Measurements from ENCODE around the gene CTDP1. TPM values are rescaled to one million over a fixed set of nuclear protein-coding genes. Genes with fewer than 3 reads are reported as not detected.
"Not testable (repeated sequence)": the region's sequence is repeated elsewhere in the genome, so short reads cannot be mapped to it uniquely, and the experiment has no call there.

The CTDP1 gene
- total RNA-seq, 4 donors from 2014 or later: 16.7 to 25.3 (median 21.6) TPM

GRCh38 chr18:79747156-79747845, 67.7 kb downstream of the CTDP1 start:
- Histone ChIP-seq H3K27me3 (no peaks in the 10 kb centered on the region), H3K4me1 (no peaks in the 10 kb centered on the region), H3K9me3 (no peaks in the 10 kb centered on the region), H3K36me3 (peaks cover 0 to 60% of the 10 kb centered on the region in 2 donors), H3K27ac (no peak overlapping the region), H3K4me3 (no peak overlapping the region)
- 87% methylated on average over 3 of the region's 35 CpGs; no CpG with 5 or more reads in 1 of the 2 donors for WGBS, 2 donors (ENCODE audit: low coverage in 1 of 2)
- TF ChIP-seq POLR2A (IDR thresholded peaks at IDR 0.05) (no peak), POLR2AphosphoS5 (IDR thresholded peaks at IDR 0.05) (no peak), EP300 (IDR thresholded peaks at IDR 0.05) (no peak)
- TF ChIP-seq, protein P1, sequence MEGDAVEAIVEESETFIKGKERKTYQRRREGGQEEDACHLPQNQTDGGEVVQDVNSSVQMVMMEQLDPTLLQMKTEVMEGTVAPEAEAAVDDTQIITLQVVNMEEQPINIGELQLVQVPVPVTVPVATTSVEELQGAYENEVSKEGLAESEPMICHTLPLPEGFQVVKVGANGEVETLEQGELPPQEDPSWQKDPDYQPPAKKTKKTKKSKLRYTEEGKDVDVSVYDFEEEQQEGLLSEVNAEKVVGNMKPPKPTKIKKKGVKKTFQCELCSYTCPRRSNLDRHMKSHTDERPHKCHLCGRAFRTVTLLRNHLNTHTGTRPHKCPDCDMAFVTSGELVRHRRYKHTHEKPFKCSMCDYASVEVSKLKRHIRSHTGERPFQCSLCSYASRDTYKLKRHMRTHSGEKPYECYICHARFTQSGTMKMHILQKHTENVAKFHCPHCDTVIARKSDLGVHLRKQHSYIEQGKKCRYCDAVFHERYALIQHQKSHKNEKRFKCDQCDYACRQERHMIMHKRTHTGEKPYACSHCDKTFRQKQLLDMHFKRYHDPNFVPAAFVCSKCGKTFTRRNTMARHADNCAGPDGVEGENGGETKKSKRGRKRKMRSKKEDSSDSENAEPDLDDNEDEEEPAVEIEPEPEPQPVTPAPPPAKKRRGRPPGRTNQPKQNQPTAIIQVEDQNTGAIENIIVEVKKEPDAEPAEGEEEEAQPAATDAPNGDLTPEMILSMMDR (IDR thresholded peaks at IDR 0.05): no peak
- no peak for ATAC-seq

- Histone ChIP-seq H3K27me3 (no peaks in the 10 kb centered on the region), H3K27ac (no peak overlapping the region), H3K36me3 (peaks cover 0 to 54% of the 10 kb centered on the region in 2 donors), H3K4me1 (no peaks in the 10 kb centered on the region), H3K4me3 (no peak overlapping the region), H3K9me3 (no peaks in the 10 kb centered on the region)
- TF ChIP-seq EP300 (IDR thresholded peaks at IDR 0.05) (no peak), POLR2A (IDR thresholded peaks at IDR 0.05) (no peak), POLR2AphosphoS5 (IDR thresholded peaks at IDR 0.05) (no peak)
- TF ChIP-seq, protein P1 (IDR thresholded peaks at IDR 0.05): no peak
- ATAC-seq: no peak
- WGBS, 2 donors (ENCODE audit: low coverage in 1 of 2): 67% methylated on average over 3 of the region's 36 CpGs; no CpG with 5 or more reads in 1 of the 2 donors
Observed at GRCh38 chr18:79748321-79749180, 68.9 kb downstream of the CTDP1 start.

GRCh38 chr18:79749251-79750191, 69.9 kb downstream of the CTDP1 start:
- no peaks in the 10 kb centered on the region for H3K9me3 ChIP-seq
- H3K4me3 ChIP-seq: no peak overlapping the region
- TF ChIP-seq POLR2AphosphoS5 (IDR thresholded peaks at IDR 0.05) (no peak), POLR2A (IDR thresholded peaks at IDR 0.05) (no peak), EP300 (IDR thresholded peaks at IDR 0.05) (no peak)
- TF ChIP-seq, protein P1 (IDR thresholded peaks at IDR 0.05): no peak
- no peaks in the 10 kb centered on the region for H3K27me3 ChIP-seq
- H3K27ac ChIP-seq: no peak overlapping the region
- 71 to 72% methylated on average over 4 to 16 of the region's 49 CpGs for WGBS, 2 donors (ENCODE audit: low coverage in 1 of 2)
- ATAC-seq: no peak
- H3K4me1 ChIP-seq: no peaks in the 10 kb centered on the region
- peaks cover 0 to 54% of the 10 kb centered on the region in 2 donors for H3K36me3 ChIP-seq

GRCh38 chr18:79750980-79751571, 71.5 kb downstream of the CTDP1 start:
- no peaks in the 10 kb centered on the region for H3K27me3 ChIP-seq
- peaks cover 0 to 65% of the 10 kb centered on the region in 2 donors for H3K36me3 ChIP-seq
- WGBS, 2 donors (ENCODE audit: low coverage in 1 of 2): 86 to 89% methylated on average over 5 to 10 of the region's 13 CpGs
- no peaks in the 10 kb centered on the region for H3K4me1 ChIP-seq
- no peak overlapping the region for H3K4me3 ChIP-seq
- peaks cover 0 to 5% (median 0%) of the 10 kb centered on the region in 3 donors for H3K9me3 ChIP-seq
- H3K27ac ChIP-seq: no peak overlapping the region
- TF ChIP-seq POLR2AphosphoS5 (IDR thresholded peaks at IDR 0.05) (no peak), POLR2A (IDR thresholded peaks at IDR 0.05) (no peak), EP300 (IDR thresholded peaks at IDR 0.05) (no peak)
- TF ChIP-seq, protein P1 (IDR thresholded peaks at IDR 0.05): no peak
- ATAC-seq: no peak

GRCh38 chr18:79751918-79752578, 72.4 kb downstream of the CTDP1 start:
- peaks cover 0 to 59% of the 10 kb centered on the region in 2 donors for H3K36me3 ChIP-seq
- not testable (repeated sequence) for H3K4me3 ChIP-seq, H3K4me1 ChIP-seq, H3K27ac ChIP-seq, ATAC-seq, H3K27me3 ChIP-seq, H3K9me3 ChIP-seq
- WGBS, 2 donors (ENCODE audit: low coverage in 1 of 2): 80 to 100% methylated on average over 3 of the region's 20 CpGs

GRCh38 chr18:79752946-79753345, 73.3 kb downstream of the CTDP1 start:
- H3K4me3 ChIP-seq, H3K27me3 ChIP-seq, H3K27ac ChIP-seq, ATAC-seq, H3K4me1 ChIP-seq: not testable (repeated sequence)
- Histone ChIP-seq H3K9me3 (peaks cover 0 to 17% (median 0%) of the 10 kb centered on the region in 3 donors), H3K36me3 (peaks cover 0 to 52% of the 10 kb centered on the region in 2 donors)
- WGBS, 2 donors (ENCODE audit: low coverage in 1 of 2): 70% methylated on average over 3 of the region's 8 CpGs; no CpG with 5 or more reads in 1 of the 2 donors

All from gastroesophageal sphincter (tissue), 4 donors.